ENCODE data around the gene CLEC2D.

Gene CLEC2D

GRCh38 chr12:9697619-9698018 is 28.1 kb downstream of the CLEC2D start:
- H3K4me3 ChIP-seq (ENCODE audit: low read length): no peak overlapping the region
- no peak for DNase-seq (ENCODE audit: low read depth)
- no peak for TF ChIP-seq CTCF (conservative IDR thresholded peaks at IDR 0.05; ENCODE audit: low read depth, low read length)

GRCh38 chr12:9698681-9699080 is 29.2 kb downstream of the CLEC2D start:
- TF ChIP-seq CTCF (conservative IDR thresholded peaks at IDR 0.05; ENCODE audit: low read depth, low read length): no peak
- DNase-seq (ENCODE audit: low read depth): no peak
- H3K4me3 ChIP-seq (ENCODE audit: low read length): no peak overlapping the region

DNA sequence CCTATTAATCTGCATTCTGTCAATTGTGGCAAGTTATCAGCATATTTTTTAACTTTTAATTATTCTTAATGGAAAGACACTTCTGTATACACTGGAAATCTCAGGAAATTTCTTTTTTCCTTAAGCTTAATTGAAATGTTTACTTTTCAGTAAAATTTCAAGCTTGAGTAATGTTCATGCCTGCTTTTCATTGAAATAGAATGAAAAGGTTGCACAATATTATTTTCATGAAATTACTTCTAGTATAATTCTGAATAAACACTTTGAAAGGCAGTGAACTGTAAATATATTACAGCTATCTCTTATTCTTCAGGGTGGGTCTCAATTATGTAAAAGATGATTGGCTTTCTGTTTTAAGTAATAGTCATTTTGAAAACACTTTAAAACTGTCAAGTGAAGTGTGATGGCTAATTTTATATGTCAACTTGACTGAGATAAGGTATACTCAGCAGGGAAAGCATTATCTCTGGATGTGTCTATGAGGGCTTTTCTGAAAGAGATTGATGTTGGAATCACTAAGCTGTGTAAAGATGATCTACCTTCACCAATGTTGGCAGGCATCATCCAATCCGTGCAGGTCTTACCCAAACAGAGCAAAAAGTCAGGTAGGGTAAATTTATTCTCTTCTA is 29.9 kb downstream of the CLEC2D start:
- DNase-seq (ENCODE audit: low read depth): no peak
- no peak for TF ChIP-seq CTCF (conservative IDR thresholded peaks at IDR 0.05; ENCODE audit: low read depth, low read length)
- no peak overlapping the region for H3K4me3 ChIP-seq (ENCODE audit: low read length)

DNA sequence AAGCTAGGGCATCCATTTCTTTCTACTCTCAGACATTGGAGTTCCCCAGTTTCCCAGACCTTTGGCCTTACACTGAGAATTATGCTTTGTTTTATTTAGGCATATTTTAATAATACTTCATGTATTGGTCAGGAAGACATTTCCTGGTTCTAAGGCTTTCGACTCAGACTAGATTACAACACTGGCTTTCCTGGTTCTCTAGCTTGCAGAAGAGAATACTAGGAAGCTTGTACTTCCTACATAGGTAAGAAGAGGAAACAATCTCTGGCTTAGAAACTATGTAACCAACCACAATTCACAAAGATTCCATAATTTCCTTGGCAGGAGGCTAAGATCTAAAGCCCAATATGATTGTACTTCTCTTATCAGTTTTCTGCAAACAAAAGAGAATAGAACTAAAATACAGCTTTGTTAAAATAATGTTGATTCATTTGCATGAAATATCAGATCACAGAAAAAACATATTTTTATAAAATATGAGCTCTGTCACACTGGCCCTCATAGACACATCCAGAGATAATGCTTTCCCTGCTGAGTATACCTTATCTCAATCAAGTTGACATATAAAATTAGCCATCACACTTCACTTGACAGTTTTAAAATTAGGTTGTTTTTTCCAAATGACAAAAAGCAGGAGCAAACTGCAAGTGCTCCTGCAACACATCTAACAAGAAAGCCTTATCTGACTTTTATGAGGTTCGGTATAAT is 30.5 kb downstream of the CLEC2D start:
- no peak for DNase-seq (ENCODE audit: low read depth)
- no peak overlapping the region for H3K4me3 ChIP-seq (ENCODE audit: low read length)
- no peak for TF ChIP-seq CTCF (conservative IDR thresholded peaks at IDR 0.05; ENCODE audit: low read depth, low read length)

DNA sequence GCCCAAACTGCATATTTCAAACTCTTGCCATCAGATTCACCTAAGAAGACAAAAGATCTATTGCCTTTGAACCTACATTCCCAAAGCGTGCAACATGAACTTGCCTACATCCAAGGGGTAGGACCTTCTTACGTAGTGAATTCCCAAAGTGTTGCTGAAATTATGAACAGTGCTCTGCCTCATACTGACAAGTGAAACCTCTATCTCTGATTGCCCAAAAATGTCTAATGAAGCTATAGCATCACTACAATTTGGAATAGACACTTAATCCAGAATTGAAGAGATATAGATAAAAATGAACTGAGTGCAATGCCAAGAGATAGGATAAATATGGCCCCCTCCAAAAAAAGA is 31.1 kb downstream of the CLEC2D start:
- H3K4me3 ChIP-seq (ENCODE audit: low read length): no peak overlapping the region
- no peak for DNase-seq (ENCODE audit: low read depth)
- TF ChIP-seq CTCF (conservative IDR thresholded peaks at IDR 0.05; ENCODE audit: low read depth, low read length): no peak

- no peak for DNase-seq (ENCODE audit: low read depth)
- H3K4me3 ChIP-seq (ENCODE audit: low read length): no peak overlapping the region
- no peak for TF ChIP-seq CTCF (conservative IDR thresholded peaks at IDR 0.05; ENCODE audit: low read depth, low read length)
Measured at GRCh38 chr12:9701380-9702154, 32.1 kb downstream of the CLEC2D start.

All from retinal pigment epithelial cell (primary cell).